GM19372 (cell line): ENCODE data around the gene MRPL51.
"Not testable (repeated sequence)": the region's sequence is repeated elsewhere in the genome, so short reads cannot be mapped to it uniquely, and the experiment has no call there.

ENCODE experiments used
- ATAC-seq: cut with Tn5 transposase; IDR thresholded peaks from one replicate; pipeline ENCODE4 v1.9.1; 2021; ENCODE audit warnings: mild to moderate bottlenecking, low read depth, moderate library complexity; ENCODE audit not compliant: unreplicated experiment

The MRPL51 gene

DNA sequence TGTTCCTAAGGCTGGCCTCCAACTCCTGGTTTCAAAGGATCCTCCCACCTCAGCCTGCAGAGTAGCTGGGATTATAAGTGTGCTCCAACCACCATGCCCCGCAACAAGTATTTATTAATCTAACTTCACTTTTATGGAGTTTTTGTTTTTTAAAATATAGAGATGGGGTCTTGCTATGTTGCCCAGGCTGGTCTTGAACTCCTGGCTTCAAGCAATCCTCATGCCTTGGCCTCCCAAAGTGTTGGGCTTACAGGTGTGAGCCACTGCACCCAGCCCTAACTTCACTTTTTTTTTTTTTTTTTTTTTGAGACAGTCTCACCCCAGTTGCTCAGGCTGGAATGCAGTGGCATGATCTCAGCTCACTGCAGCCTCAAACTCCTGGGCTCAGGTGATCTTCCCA lies 2.4 kb downstream of the MRPL51 start:
- ATAC-seq: not testable (repeated sequence)

DNA sequence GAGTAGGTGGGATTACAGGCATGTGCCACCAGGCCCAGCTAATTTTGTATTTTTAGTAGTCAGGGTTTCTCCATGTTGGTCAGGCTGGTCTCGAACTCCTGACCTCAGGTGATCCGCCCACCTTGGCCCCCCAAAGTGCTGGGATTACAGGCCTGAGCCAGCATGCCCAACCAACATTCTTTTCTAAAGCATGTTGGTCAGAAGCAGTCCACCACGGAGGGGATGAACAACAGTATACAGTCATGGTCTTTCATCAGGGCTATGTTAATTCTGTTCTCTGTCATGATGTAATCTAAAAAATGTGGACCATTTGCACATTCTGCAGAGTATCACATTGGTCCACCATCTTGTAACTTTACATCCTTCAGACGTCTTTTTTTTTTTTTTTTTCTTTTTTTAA lies 3.6 kb downstream of the MRPL51 start:
- ATAC-seq: no peak

DNA sequence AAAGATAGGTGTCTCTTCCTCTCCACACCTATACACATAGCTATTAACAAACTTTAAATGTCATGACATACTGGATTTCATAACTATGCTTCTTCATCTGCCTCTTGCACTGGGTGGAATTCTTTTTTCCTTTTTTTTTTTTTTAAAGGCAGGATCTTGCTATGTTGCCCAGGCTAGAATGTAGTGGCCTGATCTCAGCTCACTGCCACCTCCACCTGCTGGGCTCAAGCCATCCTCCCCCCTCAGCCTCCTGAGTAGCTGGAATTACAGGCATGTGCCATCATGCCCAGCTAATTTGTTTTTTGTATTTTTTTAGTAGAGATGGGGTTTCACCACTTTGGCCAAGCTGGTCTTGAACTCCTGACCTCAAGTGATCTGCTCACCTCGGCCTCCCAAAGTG lies 4.8 kb downstream of the MRPL51 start:
- ATAC-seq: no peak

DNA sequence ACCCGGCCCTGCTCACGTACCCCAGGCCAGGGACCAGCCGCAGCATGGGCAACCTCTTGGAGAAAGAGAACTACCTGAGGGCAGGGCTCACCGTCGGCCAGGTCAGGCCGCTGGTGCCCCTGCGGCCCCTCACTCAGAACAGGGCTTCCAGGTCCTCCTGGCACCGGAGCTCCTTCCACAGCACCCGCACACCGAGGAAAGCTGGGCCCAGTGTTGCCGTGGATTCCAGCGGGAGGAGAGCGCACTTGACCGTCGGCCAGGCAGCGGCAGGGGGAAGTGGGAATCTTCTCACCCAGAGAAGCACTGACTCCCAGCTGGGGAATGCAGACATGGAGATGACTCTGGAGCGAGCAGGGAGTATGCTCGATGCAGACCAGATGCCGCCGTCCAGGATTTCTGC lies 14.6 kb downstream of the MRPL51 start:
- no peak for ATAC-seq

DNA sequence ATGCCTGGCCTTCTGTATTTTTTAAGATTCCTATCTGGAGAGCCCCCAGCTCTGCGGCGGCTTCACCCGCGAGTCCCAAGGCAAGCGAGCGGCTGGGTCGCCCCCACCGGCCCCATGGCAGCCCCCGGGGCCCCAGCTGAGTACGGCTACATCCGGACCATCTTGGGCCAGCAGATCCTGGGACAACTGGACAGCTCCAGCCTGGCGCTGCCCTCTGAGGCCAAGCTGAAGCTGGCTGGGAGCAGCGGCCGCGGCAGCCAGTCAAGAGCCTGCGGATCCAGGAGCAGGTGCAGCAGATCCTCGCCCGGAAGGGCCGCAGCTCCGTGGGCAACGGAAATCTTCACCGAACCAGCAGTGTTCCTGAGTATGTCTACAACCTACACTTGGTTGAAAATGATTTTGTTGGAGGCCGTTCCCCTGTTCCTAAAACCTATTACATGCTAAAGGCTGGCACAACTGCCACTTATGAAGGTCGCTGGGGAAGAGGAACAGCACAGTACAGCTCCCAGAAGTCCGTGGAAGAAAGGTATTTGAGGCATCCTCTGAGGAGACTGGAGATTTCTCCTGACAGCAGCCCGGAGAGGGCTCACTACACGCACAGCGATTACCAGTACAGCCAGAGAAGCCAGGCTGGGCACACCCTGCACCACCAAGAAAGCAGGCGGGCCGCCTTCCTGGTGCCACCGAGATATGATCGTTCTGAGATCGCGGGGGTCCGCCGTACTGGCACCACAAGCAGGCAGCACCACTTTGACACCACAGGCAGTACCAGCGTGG lies 15.3 kb downstream of the MRPL51 start:
- ATAC-seq: not testable (repeated sequence)

DNA sequence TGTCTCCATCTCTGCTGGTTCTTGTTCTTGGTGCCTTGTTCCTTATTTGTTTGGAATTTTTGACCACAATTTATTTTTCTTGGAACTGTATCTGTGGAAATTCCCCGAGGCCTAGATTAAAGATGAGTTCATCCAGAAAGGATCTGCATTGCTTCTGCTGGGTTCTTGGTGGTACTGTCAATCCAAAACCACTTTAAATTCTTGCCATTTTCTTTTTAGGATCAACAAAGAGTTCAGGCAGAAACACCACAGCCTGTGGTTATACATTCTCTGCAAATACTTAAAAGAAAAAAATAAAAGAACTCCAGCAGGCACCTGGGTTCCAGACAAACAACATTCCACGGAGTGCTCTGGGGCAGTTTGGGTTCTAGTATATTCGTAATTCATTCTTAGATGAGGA lies 16.6 kb downstream of the MRPL51 start:
- ATAC-seq: no peak

DNA sequence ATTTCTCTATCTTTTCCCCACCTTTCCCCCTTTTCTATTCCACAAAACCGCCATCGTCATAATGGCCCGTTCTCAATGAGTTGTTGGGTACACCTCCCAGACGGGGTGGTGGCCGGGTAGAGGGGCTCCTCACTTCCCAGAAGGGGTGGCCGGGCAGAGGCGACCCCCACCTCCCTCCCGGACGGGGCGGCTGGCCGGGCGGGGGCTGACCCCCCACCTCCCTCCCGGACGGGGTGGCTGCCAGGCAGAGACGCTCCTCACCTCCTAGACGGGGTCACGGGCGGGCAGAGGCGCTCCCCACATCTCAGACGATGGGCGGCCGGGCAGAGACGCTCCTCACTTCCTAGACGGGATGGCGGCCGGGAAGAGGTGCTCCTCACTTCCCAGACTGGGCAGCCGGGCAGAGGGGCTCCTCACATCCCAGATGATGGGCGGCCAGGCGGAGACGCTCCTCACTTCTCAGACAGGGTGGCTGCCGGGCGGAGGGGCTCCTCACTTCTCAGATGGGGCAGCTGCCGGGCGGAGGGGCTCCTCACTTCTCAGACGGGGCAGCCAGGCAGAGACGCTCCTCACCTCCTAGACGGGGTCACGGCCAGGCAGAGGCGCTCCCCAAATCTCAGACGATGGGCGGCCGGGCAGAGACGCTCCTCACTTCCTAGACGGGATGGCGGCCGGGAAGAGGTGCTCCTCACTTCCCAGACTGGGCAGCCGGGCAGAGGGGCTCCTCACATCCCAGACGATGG lies 17.7 kb downstream of the MRPL51 start:
- not testable (repeated sequence) for ATAC-seq

DNA sequence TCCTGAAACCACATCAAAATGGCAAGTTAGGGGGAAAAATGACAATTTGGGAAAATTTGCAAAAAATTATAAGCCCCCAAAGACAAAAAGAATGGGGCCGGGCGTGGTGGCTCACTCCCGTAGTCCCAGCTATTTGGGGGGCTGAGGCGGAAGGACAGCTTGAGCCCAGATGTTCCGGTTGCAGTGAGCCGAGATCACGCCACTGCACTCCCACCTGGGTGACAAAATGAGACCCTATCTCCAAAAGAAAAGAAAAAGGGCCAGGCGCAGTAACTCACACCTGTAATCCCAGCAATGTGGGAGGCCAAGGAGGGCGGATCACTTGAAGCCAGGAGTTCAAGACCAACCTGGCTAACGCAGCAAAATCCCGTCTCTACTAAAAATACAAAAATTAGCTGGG lies 20.6 kb downstream of the MRPL51 start:
- no peak for ATAC-seq

DNA sequence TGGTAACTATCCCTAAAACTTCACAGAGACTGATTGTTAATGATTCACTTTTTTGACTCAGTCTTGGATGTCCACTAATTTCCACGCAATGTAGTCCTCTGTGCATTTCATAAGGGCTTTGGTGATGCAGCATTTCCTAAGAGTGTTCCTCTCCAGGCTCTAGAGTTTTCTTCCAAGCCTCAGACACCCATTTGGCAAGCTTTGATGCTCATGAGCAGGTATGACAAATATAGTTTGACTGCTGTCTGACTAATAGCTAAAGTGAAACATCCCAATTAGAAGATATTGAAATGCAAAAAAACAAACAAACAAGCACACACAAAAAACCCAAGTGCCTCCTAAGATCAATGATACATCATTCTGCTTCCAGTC lies 21.1 kb downstream of the MRPL51 start:
- no peak for ATAC-seq

DNA sequence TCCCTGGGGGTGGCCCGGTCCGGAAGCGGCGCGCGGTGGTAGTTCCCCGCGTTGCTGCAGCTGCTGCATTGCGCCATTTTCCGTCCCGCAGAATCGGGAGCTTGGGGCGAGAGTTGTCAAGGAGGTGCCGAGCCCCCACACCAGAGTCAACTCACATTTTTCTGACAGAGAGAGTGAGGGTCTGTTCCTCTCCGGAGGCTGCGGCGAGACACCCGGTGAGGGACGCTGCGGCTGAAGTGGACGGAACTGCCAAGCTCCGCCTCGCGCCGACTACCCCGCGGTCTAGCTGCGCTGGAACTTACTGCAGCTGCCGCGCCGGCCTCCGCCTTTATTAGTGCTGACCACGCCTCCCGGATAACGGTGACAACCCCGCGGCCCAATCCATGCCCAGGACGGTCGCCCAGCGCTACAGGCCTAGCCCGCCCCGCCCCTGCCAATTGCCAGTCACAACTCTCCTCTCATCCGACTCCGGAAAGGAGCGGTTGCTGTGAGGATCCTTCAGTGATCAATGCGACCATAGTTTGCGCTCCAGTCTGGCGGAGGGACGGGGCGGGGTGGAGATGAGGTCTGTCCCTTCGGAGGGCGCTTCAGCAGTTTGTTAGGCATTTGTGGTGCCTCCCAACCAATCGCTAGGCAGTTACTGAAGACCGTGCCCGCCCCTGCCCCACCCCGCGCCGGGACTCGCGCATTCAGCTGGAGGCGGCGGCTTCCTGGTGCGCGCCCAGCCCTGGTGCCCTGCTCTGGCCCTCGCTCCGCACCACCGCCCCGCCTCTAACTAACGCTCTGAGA lies 22.5 kb downstream of the MRPL51 start, which contains the start of gene VAMP1:
TSS of gene VAMP1 (minus strand) at position 303 of the 789 bp plus-strand sequence. CDS start at position 157, 146 bp downstream.
- peak; percentile 83 for ATAC-seq

DNA sequence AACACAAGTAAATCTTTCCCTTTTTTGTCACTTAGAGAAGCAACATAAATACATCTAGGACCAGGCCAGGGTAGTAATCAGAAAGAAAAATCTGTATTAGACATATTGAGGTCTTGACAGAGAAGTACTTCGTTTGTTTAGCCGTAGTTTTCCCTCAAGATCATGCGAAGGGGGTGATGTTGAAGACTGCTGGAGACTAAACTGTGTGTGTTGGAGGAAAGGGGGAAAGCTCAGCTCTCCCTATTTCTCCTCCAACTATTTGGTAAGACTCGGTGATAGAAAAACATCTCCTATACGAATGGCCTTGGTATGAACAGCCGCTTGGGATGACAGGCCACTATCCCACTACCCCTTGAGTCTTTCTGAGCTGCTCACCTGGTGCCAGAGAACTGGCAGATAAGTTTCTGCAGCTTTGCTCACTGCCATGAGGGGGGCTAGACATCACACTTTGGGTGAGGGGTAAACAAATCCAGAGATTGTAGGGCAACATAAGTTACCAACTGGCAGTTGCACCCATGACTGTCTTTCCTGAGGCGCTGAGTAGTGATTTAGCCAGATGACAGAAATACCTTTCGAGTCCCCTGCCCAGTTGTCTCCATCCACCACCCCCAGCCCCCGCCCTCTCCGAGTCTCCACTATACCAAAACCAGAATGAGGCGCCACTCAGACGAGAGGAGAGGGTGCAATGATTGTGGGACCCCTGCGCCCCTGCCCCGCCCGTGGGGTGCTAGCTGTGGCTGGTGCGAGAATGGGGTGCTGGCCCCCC lies 23.3 kb downstream of the MRPL51 start:
- ATAC-seq: no peak

DNA sequence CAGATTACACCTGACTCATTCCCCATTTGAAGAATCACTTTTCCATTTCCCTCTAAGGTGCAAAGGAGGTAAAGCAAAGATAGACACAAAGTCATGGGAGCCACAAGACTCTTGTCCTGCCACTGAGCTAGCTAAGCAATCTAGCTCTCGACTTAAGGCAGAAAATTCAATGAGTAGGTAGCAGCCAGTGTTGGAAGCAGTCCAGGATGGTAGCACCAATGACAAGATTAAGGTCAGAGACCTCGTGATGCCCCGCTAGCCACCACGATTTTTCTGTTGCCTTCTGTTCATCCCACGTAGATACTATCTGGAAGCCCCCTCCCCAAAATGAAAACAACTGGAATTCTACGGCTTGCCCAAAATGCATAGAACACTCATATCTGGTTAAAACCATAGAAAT lies 24.0 kb downstream of the MRPL51 start:
- ATAC-seq: no peak

DNA sequence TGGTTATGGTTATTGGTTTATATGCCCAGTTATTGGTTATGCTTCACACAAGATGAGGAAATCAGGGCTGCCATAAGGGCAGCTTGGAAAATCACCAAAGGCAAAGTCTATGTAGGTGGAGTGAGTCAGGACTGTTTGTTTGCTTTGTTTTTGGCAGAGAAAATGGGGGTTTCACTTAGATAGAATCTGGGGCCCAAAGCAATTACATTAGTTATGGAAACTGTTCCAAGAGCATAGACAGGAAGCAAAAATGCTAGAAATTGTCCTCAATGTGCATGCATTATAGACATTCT lies 24.8 kb downstream of the MRPL51 start:
- no peak for ATAC-seq

DNA sequence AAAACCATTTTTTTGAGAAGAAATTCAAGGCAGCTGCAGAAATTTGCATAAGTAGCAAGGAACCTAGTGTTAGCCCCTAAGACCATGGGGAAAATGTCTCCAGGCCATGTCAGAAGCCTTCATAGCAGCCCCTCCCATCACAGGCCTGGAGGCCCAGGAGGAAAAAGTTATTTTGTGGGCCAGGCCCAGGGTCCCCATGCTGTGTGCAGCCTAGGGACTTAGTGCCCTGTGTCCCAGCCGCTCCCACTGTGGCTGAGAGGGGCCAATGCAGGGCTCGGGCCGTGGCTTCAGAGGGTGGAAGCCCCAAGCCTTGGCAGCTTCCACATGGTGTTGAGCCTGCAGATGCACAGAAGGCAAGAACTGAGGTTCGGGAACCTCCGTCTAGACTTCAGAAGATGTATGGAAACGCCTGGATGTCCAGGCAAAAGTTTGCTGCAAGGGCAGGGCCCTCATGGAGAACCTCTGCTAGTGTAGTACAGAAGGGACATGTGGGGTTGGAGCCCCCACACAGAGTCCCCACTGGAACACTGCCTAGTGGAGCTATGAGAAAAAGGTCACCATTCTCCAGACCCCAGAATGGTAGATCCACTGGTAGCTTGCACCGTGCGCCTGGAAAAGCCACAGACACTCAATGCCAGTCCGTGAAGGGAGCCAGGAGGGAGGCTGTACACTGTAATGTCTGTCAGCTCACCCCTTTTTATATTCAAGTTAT lies 25.3 kb downstream of the MRPL51 start:
- ATAC-seq: not testable (repeated sequence)

DNA sequence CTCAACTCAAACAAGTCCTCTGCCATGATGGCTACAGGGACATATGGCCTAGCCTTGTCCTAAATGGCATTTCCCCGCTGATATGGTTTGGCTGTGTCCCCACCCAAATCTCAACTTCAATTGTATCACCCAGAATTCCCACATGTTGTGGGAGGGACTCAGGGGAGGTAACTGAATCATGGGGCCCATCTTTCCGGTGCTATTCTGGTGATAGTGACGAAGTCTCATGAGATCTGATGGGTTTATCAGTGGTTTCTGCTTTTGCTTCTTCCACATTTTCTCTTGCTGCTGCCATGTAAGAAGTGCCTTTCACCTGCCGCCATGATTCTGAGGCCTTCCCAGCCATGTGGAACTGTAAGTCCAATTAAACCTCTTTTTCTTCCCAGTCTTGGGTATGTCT lies 26.3 kb downstream of the MRPL51 start:
- not testable (repeated sequence) for ATAC-seq

DNA sequence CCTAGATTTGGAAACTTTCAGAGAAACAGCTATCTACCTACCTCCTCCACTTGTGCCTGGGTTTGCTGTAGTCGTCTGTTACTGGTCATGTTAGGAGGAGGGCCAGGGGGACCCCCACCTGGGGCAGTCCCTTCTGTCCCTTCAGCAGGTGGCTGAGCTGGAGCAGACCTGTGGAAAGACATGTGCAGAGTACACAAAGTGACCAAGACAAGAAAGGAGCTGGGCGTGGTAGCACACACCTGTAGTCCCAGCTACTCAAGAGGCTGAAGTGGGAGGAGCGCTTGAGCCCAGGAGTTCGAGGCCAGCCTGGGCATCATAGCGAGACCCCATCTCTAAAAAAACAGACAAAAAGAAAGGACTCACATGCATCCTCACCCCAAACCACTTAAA lies 26.9 kb downstream of the MRPL51 start:
- no peak for ATAC-seq

DNA sequence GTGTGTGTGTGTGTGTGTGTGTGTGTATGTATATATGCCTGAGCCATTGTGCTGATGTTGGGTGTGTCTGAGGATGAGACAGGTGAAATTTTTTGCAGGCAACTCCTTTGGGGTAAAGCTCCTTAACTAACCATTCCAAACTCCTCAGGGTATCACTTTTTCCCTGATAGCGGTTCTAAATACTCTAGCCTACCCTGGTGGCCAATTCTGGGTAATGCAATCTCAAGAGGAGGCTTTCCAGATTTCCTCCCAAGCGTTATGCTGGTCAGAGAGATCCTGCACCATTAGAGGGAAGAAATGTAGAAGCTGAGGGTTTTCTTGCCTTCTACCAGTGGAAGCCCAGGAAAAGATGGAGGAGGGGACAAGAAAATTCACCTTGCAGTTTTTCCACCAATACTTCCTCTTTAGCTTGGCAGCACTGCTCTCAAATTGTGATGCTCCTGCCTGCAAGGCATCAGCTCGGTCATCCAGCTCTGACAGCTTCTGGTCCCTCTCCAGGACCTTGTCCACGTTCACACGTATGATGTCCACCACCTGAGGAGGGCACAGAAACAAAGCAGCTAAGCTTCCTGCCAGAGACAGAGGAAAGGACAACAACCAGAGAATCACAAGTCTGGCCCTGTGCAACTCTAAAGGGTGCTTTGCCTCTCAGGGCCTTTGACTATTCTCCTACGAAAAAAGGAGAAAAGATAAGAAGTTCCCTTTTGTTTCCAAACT lies 27.4 kb downstream of the MRPL51 start:
- no peak for ATAC-seq

DNA sequence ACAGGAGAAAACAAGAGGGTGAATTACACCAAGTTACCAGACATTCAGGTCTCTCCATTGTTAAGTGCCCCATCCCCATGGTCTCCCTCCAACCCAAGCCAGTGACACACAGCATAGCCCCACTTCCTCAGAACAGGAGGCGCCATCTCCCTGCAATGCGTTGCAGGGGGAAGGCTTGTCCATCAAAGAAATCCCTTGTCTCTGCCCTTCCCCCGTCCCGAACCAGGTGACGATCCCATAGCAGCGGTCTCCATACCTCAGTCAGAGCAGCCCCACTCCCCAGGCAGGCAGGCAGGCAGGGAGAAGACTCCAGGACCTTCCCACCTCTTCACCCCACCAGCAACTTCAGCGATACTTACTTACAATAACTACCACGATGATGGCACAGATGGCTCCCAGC lies 28.5 kb downstream of the MRPL51 start:
- ATAC-seq: no peak

DNA sequence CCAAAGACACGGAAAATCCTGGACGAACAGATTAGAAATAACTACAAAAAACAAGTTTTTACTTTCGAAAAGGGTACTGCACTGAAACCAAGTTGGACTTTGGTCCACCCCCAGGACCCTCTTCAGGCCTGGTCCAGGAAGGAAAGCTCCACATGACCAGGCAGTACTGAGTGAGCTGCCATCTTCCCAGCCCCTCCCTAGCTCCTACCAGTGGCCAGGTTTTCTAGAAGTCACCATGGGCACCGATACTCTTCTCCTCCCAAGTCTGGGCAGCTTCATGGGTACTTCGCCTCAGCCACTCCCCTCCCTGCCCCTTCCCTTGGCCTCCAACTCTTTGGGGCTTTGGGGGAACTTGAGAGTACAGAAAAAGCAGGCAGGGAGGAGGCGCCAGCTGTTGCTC lies 29.2 kb downstream of the MRPL51 start:
- ATAC-seq: no peak
